Measurements from ENCODE around the gene TMEM201.

TMEM201 gene

GRCh38 chr1:9600861-9601834 is 12.4 kb downstream of the TMEM201 start:
- Mint-ChIP-seq H3K9me3 (no peaks in the 10 kb centered on the region), H3K4me3 (no peak overlapping the region), H3K4me1 (ENCODE audit: low read depth) (no peaks in the 10 kb centered on the region), H3K36me3 (ENCODE audit: low read depth) (peaks cover 7% of the 10 kb centered on the region), H3K27ac (no peak overlapping the region), H3K27me3 (ENCODE audit: low read depth) (no peaks in the 10 kb centered on the region)
- DNase-seq (ENCODE audit: low spot score): no peak

- no peaks in the 10 kb centered on the region for H3K9me3 Mint-ChIP-seq
- no peaks in the 10 kb centered on the region for H3K4me1 Mint-ChIP-seq (ENCODE audit: low read depth)
- H3K4me3 Mint-ChIP-seq: no peak overlapping the region
- DNase-seq (ENCODE audit: low spot score): no peak
- no peak overlapping the region for H3K27ac Mint-ChIP-seq
- no peaks in the 10 kb centered on the region for H3K27me3 Mint-ChIP-seq (ENCODE audit: low read depth)
- peaks cover 6% of the 10 kb centered on the region for H3K36me3 Mint-ChIP-seq (ENCODE audit: low read depth)
Observed at GRCh38 chr1:9601942-9602793, 13.5 kb downstream of the TMEM201 start.

- no peak overlapping the region for H3K27ac Mint-ChIP-seq
- peaks cover 6% of the 10 kb centered on the region for H3K36me3 Mint-ChIP-seq (ENCODE audit: low read depth)
- H3K4me3 Mint-ChIP-seq: no peak overlapping the region
- H3K27me3 Mint-ChIP-seq (ENCODE audit: low read depth): no peaks in the 10 kb centered on the region
- no peaks in the 10 kb centered on the region for H3K4me1 Mint-ChIP-seq (ENCODE audit: low read depth)
- no peak for DNase-seq (ENCODE audit: low spot score)
- H3K9me3 Mint-ChIP-seq: no peaks in the 10 kb centered on the region
Observed at GRCh38 chr1:9602794-9603167, 14.1 kb downstream of the TMEM201 start.

GRCh38 chr1:9603307-9603706 is 14.6 kb downstream of the TMEM201 start:
- H3K36me3 Mint-ChIP-seq (ENCODE audit: low read depth): peaks cover 2% of the 10 kb centered on the region

GRCh38 chr1:9603766-9604753 is 15.3 kb downstream of the TMEM201 start:
- Mint-ChIP-seq H3K4me3 (no peak overlapping the region), H3K4me1 (ENCODE audit: low read depth) (no peaks in the 10 kb centered on the region), H3K36me3 (ENCODE audit: low read depth) (peaks cover 2% of the 10 kb centered on the region), H3K27ac (no peak overlapping the region), H3K27me3 (ENCODE audit: low read depth) (no peaks in the 10 kb centered on the region), H3K9me3 (no peaks in the 10 kb centered on the region)
- no peak for DNase-seq (ENCODE audit: low spot score)

More at GRCh38 chr1:9603307-9603706, 14.6 kb downstream of the TMEM201 start:
- Mint-ChIP-seq H3K4me1 (ENCODE audit: low read depth) (no peaks in the 10 kb centered on the region), H3K27me3 (ENCODE audit: low read depth) (no peaks in the 10 kb centered on the region), H3K9me3 (no peaks in the 10 kb centered on the region), H3K27ac (no peak overlapping the region), H3K4me3 (no peak overlapping the region)
- no peak for DNase-seq (ENCODE audit: low spot score)

GRCh38 chr1:9604836-9605235 is 16.1 kb downstream of the TMEM201 start:
- no peaks in the 10 kb centered on the region for H3K9me3 Mint-ChIP-seq

GRCh38 chr1:9605946-9606455 is 17.3 kb downstream of the TMEM201 start:
- no peaks in the 10 kb centered on the region for H3K27me3 Mint-ChIP-seq (ENCODE audit: low read depth)
- H3K4me1 Mint-ChIP-seq (ENCODE audit: low read depth): no peaks in the 10 kb centered on the region
- no peaks in the 10 kb centered on the region for H3K36me3 Mint-ChIP-seq (ENCODE audit: low read depth)
- no peak overlapping the region for H3K27ac Mint-ChIP-seq
- no peak for DNase-seq (ENCODE audit: low spot score)
- no peak overlapping the region for H3K4me3 Mint-ChIP-seq
- no peaks in the 10 kb centered on the region for H3K9me3 Mint-ChIP-seq

More at GRCh38 chr1:9604836-9605235, 16.1 kb downstream of the TMEM201 start:
- Mint-ChIP-seq H3K27ac (no peak overlapping the region), H3K36me3 (ENCODE audit: low read depth) (no peaks in the 10 kb centered on the region), H3K4me3 (no peak overlapping the region), H3K4me1 (ENCODE audit: low read depth) (no peaks in the 10 kb centered on the region), H3K27me3 (ENCODE audit: low read depth) (no peaks in the 10 kb centered on the region)
- DNase-seq (ENCODE audit: low spot score): no peak

- no peak overlapping the region for H3K4me3 Mint-ChIP-seq
- no peaks in the 10 kb centered on the region for H3K4me1 Mint-ChIP-seq (ENCODE audit: low read depth)
- H3K36me3 Mint-ChIP-seq (ENCODE audit: low read depth): peaks cover 2% of the 10 kb centered on the region
- H3K9me3 Mint-ChIP-seq: no peaks in the 10 kb centered on the region
- H3K27me3 Mint-ChIP-seq (ENCODE audit: low read depth): no peaks in the 10 kb centered on the region
- no peak for DNase-seq (ENCODE audit: low spot score)
- H3K27ac Mint-ChIP-seq: no peak overlapping the region
Observed at GRCh38 chr1:9606458-9606857, 17.7 kb downstream of the TMEM201 start.

- DNase-seq (ENCODE audit: low spot score): no peak
- Mint-ChIP-seq H3K27ac (no peak overlapping the region), H3K4me3 (no peak overlapping the region), H3K36me3 (ENCODE audit: low read depth) (peaks cover 4% of the 10 kb centered on the region), H3K4me1 (ENCODE audit: low read depth) (no peaks in the 10 kb centered on the region), H3K9me3 (no peaks in the 10 kb centered on the region), H3K27me3 (ENCODE audit: low read depth) (no peaks in the 10 kb centered on the region)
Observed at GRCh38 chr1:9606948-9607347, 18.2 kb downstream of the TMEM201 start.

GRCh38 chr1:9607352-9607751 is 18.6 kb downstream of the TMEM201 start:
- Mint-ChIP-seq H3K36me3 (ENCODE audit: low read depth) (peaks cover 4% of the 10 kb centered on the region), H3K4me3 (no peak overlapping the region), H3K27ac (no peak overlapping the region), H3K4me1 (ENCODE audit: low read depth) (no peaks in the 10 kb centered on the region), H3K27me3 (ENCODE audit: low read depth) (no peaks in the 10 kb centered on the region), H3K9me3 (no peaks in the 10 kb centered on the region)
- DNase-seq (ENCODE audit: low spot score): no peak

- no peak for DNase-seq (ENCODE audit: low spot score)
- no peak overlapping the region for H3K4me3 Mint-ChIP-seq
- no peak overlapping the region for H3K27ac Mint-ChIP-seq
- no peaks in the 10 kb centered on the region for H3K4me1 Mint-ChIP-seq (ENCODE audit: low read depth)
- H3K36me3 Mint-ChIP-seq (ENCODE audit: low read depth): peaks cover 4% of the 10 kb centered on the region
- no peaks in the 10 kb centered on the region for H3K9me3 Mint-ChIP-seq
- H3K27me3 Mint-ChIP-seq (ENCODE audit: low read depth): no peaks in the 10 kb centered on the region
Observed at GRCh38 chr1:9609998-9610397, 21.3 kb downstream of the TMEM201 start.

GRCh38 chr1:9610548-9610947 is 21.8 kb downstream of the TMEM201 start:
- no peaks in the 10 kb centered on the region for H3K4me1 Mint-ChIP-seq (ENCODE audit: low read depth)
- no peaks in the 10 kb centered on the region for H3K27me3 Mint-ChIP-seq (ENCODE audit: low read depth)
- H3K36me3 Mint-ChIP-seq (ENCODE audit: low read depth): peaks cover 4% of the 10 kb centered on the region
- H3K9me3 Mint-ChIP-seq: no peaks in the 10 kb centered on the region
- DNase-seq (ENCODE audit: low spot score): no peak
- H3K27ac Mint-ChIP-seq: no peak overlapping the region
- H3K4me3 Mint-ChIP-seq: no peak overlapping the region

GRCh38 chr1:9611716-9612115 is 23.0 kb downstream of the TMEM201 start:
- H3K4me1 Mint-ChIP-seq (ENCODE audit: low read depth): no peaks in the 10 kb centered on the region
- no peak overlapping the region for H3K4me3 Mint-ChIP-seq
- H3K27ac Mint-ChIP-seq: no peak overlapping the region
- no peaks in the 10 kb centered on the region for H3K27me3 Mint-ChIP-seq (ENCODE audit: low read depth)
- DNase-seq (ENCODE audit: low spot score): no peak
- H3K9me3 Mint-ChIP-seq: no peaks in the 10 kb centered on the region
- H3K36me3 Mint-ChIP-seq (ENCODE audit: low read depth): peaks cover 4% of the 10 kb centered on the region

Measured in T-helper 2 cell treated with Interferon-gamma antibody and Interleukin-4, amounts not matched to agents 5 μg/mL and 100 μg/mL, for 36 hours (primary cell).